GM19395 (cell line): Measurements from ENCODE around the gene CD82.

Source experiments
- ATAC-seq: cut with Tn5 transposase; IDR thresholded peaks from one replicate; pipeline ENCODE4 v1.9.1; 2021; ENCODE audit warnings: mild to moderate bottlenecking, moderate library complexity; ENCODE audit not compliant: unreplicated experiment

The CD82 gene

GRCh38 chr11:44614281-44614775, 48.9 kb downstream of the CD82 start:
- no peak for ATAC-seq

- ATAC-seq, result no peak
Observed at GRCh38 chr11:44615041-44615755, 49.7 kb downstream of the CD82 start.

GRCh38 chr11:44615913-44616791, 50.7 kb downstream of the CD82 start:
- no peak for ATAC-seq

DNA sequence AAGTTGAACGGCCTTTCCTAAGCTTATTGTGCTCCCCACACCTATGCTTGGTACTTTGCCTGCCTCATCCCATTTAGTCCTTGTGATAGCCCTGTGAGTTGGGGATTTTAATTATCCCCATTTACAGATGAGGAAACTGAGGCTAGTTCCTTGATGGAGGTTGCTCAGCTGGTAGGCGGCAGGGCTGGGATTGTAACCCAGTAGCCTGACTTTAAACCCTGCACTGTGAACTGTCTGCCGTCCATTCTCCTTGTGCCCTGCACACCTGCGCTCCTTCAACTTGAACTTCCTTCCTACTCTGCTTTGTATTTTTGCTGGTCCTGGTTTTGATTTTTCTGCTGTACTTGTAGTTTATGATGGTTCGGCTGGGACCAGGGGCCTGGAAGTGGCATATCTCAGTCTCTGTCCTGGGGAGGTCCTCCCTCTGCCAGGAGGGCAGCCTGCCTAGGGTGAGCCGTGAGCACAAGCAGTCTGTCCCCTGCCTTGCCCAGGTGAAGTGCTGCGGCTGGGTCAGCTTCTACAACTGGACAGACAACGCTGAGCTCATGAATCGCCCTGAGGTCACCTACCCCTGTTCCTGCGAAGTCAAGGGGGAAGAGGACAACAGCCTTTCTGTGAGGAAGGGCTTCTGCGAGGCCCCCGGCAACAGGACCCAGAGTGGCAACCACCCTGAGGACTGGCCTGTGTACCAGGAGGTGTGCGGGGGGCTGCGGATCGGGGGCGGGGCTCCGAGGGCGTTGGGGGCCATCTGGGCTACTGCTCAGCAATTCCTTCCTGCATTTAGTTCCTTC, 52.4 kb downstream of the CD82 start:
- no peak for ATAC-seq

GRCh38 chr11:44618561-44619425, 53.3 kb downstream of the CD82 start:
- ATAC-seq, result no peak

DNA sequence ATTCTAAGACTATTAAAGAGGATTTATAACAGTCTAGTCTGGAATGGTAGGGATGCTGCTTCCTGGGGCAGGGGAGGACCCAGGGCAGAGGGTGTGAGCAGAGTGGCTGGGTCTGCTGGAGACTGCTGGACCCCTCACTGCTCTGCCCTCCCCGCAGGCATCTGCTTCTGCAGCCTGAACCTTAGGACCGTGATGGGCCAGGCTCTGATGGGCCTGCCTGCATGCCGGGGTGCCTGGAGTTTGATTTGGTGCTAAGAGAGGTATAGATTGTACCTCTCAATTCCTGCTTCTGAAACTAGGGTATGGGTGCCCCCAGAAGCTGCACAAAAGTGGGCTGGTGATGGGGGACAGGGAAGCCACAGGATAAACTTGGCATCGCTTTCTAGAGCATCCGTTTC, 54.9 kb downstream of the CD82 start:
- ATAC-seq, result no peak

GRCh38 chr11:44621140-44621681, 55.7 kb downstream of the CD82 start:
- ATAC-seq, result no peak

GRCh38 chr11:44621784-44622183, 56.3 kb downstream of the CD82 start:
- no peak for ATAC-seq

GRCh38 chr11:44622190-44622650, 56.8 kb downstream of the CD82 start:
- no peak for ATAC-seq

DNA sequence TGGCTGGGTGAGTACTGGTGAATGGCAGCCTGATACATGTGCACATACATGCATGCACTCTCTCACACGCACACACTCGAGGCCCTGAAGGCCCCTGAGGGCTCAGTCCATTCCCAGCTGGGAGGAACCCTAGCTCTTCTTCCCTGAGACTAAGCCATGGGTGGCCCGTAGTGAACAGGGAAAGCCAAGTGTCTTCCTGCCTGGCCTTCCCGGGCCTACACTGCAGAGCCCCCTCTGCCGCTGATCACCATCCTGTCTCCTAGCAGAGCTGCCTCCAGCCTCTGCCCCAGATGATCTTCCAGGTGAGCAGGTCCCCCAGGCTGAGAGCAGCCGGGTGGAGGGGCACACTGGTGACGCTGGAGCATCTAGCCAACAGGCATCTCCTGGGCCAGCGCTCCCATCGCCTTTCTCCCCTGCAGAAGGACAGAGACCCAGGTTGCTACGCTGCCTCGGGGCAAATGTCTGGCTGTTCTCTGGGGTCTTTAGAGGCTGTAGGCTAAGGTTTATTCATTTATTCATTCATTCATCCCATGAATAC, 57.3 kb downstream of the CD82 start:
- no peak for ATAC-seq

GRCh38 chr11:44623341-44623730, 57.9 kb downstream of the CD82 start:
- no peak for ATAC-seq

DNA sequence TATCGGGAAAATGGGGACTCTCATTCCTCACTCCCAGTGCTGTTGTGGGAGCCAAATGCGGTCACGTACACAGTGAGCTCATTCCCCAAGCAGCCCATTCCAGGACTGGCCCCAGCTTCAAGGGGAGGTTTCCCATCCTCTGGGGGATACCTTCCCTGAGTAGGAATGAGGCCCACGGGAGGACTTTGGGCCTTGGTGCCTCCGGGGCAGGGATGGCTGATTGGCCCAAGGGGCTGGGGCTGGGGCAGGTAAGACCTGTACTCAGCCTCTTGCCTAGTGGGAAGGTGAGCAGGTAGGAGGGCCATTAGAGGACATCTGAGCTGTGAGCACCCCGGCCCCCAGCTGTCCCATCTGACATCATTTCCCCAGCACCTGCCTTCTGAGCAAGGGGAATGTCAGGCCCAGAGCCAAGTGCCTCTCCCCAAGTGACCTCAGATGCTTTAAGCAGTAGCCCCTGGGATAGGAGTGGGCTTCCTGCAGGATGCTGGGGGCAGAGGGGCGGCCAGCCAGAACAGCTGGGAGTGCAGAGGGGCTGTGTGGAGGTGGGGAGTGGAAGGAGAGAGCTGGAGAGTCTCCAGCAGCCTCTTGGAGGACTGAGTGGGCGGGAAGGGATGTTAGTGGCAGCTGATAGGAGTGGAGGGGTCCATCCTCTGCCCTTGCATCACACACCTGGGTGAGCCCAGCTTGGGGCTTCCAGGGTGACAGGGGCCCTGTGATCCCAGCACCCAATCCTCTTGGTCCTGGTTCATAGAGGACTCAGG, 58.4 kb downstream of the CD82 start:
- no peak for ATAC-seq

DNA sequence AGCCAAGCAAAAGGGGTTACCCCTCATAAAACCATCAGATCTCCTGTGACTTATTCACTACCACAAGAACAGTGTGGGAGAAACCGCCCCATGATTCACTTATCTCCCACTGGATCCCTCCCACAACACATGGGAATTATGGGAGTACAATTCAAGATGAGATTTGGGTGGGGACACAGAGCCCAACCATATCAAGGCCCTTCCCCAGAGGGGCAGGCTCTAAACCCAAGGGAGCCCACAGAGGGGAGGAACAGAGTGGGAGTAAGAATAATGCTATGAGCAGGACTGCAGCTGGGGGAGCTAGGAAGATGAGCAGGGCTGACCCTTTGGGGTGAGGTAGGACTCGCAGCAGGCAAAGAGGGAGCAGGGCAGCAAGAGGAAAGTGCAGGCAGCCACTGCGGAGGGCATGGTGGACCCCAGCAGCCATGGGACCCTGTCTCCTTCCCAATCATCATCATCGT, 59.3 kb downstream of the CD82 start:
- ATAC-seq, result no peak

DNA sequence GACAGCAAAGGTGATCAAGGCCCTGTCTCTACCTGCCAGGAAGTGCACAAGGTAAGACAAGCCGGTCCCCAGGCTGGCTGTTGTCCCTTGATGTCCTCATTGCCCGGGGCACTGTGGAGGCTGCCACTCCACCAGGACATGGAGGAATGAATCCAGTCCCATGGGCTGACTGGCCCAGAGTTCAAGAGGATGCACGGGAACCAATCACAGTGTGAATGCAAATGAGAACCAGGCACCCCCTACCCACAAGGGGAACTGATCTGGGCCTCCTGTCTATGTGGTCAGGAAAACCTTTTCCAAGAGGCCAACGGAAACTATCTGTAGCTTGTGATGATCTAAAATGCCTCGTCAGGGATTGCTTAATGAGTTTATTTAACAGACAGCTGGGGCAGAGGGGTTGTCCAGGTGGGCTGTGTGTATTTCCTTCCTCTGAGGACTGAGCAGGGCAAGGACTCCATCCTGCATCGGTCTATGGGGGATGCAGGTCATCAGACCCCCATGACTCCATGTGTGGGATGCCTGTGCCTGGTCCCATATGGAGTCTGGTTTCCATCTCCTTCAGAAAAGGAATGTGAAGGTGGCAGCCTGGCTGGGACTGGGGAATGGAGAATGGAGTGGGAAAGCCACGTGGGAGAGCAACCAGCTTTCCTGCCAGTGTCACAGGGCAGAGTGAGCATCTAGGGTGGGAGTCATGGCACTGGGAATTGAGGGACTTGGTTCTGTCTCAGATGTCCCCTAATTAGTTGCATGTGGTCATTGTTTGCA, 60.5 kb downstream of the CD82 start:
- ATAC-seq, result no peak

GRCh38 chr11:44626645-44627044, 61.2 kb downstream of the CD82 start:
- ATAC-seq, result no peak

- no peak for ATAC-seq
Observed at GRCh38 chr11:44627165-44627789, 61.8 kb downstream of the CD82 start.

DNA sequence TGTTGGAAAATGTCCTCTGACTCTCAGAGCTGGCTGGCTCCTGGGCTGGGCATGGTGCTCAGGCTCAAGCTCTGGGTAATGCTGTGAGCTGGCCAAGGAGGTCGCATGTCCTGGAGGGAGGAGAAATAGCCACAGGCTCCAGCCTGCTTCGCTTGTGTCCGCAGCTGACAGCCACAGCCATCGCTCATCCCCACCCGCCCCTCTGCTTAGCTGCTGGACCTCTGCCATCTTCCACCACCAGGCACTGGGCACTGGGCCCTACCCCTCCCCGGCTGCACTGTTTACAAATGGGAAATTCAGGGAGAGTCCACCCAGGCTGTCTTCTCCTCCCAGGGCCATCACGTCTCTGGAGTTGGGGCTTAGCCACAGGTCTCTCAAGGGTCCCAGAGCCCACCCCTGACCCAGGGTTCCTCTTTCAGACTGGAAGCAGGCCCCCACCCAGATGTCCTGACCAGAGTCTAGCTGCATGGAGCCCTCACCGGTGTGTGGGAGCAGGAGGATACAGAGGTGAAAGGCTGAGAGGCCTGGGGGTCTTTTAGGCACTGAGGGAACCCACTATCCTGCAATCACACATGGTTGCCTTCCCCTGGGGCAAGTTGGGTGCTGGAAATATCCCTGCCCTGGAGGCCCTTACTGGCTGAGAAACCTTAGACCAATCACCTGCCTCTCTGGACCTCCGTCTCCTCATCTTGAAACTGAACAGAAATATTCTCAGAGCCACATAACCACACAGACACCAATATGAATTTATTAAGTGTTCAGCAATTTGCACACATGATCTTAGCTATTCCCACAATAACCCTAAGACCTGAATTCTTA, 62.7 kb downstream of the CD82 start:
- no peak for ATAC-seq
